SK-N-SH (cell line): ENCODE data around the gene PLK3. TPM values are rescaled to one million over a fixed set of nuclear protein-coding genes. Genes with fewer than 3 reads are reported as not detected.

Experiments used
- CTCF ChIP-seq: fragments of 200-600 bp; sonication (generic); IDR thresholded peaks from 2 replicates; pipeline ENCODE4 v1.6.1; 2017; ENCODE audit warnings: antibody characterized with exemption, mild to moderate bottlenecking, moderate library complexity
- ELF1 ChIP-seq: IDR thresholded peaks from 2 replicates; pipeline ENCODE4 v1.4.0; 2012
- EP300 ChIP-seq, 2 experiments: IDR thresholded peaks; 2 replicates each; pipeline versions ENCODE4 v1.4.0 to v1.6.1; 2012; ENCODE audit warnings: borderline replicate concordance in 1 of 2, low read depth in 1 of 2, low read length in 1 of 2
- EZH2phosphoT487 ChIP-seq: fragments of 200-600 bp; sonication (generic); IDR thresholded peaks from 2 replicates; pipeline ENCODE4 v1.6.1; 2017; ENCODE audit warnings: low read depth, mixed run types, mild to moderate bottlenecking, antibody characterized with exemption, moderate library complexity, borderline replicate concordance
- GABPA ChIP-seq: IDR thresholded peaks from 2 replicates; pipeline ENCODE4 v1.4.0; 2012; ENCODE audit warnings: low read depth, mild to moderate bottlenecking
- MAX ChIP-seq: IDR thresholded peaks from 2 replicates; pipeline ENCODE4 v1.4.0; 2012; ENCODE audit warnings: low read depth
- NFIC ChIP-seq: IDR thresholded peaks from 2 replicates; pipeline ENCODE4 v1.4.0; 2012; ENCODE audit warnings: borderline replicate concordance
- POLR2AphosphoS5 ChIP-seq: IDR thresholded peaks from 2 replicates; pipeline ENCODE4 v1.6.1; 2012; ENCODE audit warnings: low read depth, low read length
- RAD21 ChIP-seq: IDR thresholded peaks from 2 replicates; pipeline ENCODE4 v1.6.1; 2012; ENCODE audit warnings: mild to moderate bottlenecking, low read length
- RXRA ChIP-seq: IDR thresholded peaks from 2 replicates; pipeline ENCODE4 v1.4.0; 2012; ENCODE audit warnings: low read depth, mild to moderate bottlenecking, borderline replicate concordance
- SIN3A ChIP-seq: IDR thresholded peaks from 2 replicates; pipeline ENCODE4 v1.6.1; 2012; ENCODE audit warnings: low read depth, mild to moderate bottlenecking, low read length, moderate library complexity, borderline replicate concordance
- TCF12 ChIP-seq: IDR thresholded peaks from 2 replicates; pipeline ENCODE4 v1.4.0; 2012
- TEAD4 ChIP-seq: IDR thresholded peaks from 2 replicates; pipeline ENCODE4 v1.4.0; 2012; ENCODE audit warnings: mild to moderate bottlenecking, borderline replicate concordance; ENCODE audit not compliant: insufficient read depth
- USF2 ChIP-seq: fragments of 150-350 bp; IDR thresholded peaks from 2 replicates; pipeline ENCODE4 v1.6.1; 2017; ENCODE audit warnings: antibody characterized with exemption, low read length, low read depth, borderline replicate concordance
- polyA plus RNA-seq, 3 experiments: library from polyadenylated mRNA; depleted of rRNA; stranded (reverse); fragments of >200 nt; gene quantifications; 2 replicates each; pipeline ENCODE4 v1.2.3, GENCODE V29; 2012
- TF ChIP-seq, protein P1 (sequence below): IDR thresholded peaks from 2 replicates; pipeline ENCODE4 v1.6.1; 2012; ENCODE audit warnings: mild to moderate bottlenecking, low read depth, low read length, moderate library complexity
- TF ChIP-seq, protein P2 (sequence below): IDR thresholded peaks from 2 replicates; pipeline ENCODE4; 2012
- TF ChIP-seq, protein P3 (sequence below): IDR thresholded peaks from 2 replicates; pipeline ENCODE4 v1.4.0; 2012; ENCODE audit warnings: low read depth, borderline replicate concordance

Gene PLK3
- polyA plus RNA-seq, 1 of the 3 experiments (the other 2 are of a cell fraction), result 82.8 TPM

GRCh38 chr1:44819608-44820327 lies 19.6 kb downstream of the PLK3 start (continued):
- peak; percentile 79 for TF ChIP-seq TEAD4
- TF ChIP-seq RAD21, result no peak
- peak; percentile 56; the same call in 1 of the 2 replicates for TF ChIP-seq MAX
- 0 out of 2 replicates have a peak, but pooled peaks have one; percentile 29 for TF ChIP-seq RXRA
- TF ChIP-seq, protein P1, sequence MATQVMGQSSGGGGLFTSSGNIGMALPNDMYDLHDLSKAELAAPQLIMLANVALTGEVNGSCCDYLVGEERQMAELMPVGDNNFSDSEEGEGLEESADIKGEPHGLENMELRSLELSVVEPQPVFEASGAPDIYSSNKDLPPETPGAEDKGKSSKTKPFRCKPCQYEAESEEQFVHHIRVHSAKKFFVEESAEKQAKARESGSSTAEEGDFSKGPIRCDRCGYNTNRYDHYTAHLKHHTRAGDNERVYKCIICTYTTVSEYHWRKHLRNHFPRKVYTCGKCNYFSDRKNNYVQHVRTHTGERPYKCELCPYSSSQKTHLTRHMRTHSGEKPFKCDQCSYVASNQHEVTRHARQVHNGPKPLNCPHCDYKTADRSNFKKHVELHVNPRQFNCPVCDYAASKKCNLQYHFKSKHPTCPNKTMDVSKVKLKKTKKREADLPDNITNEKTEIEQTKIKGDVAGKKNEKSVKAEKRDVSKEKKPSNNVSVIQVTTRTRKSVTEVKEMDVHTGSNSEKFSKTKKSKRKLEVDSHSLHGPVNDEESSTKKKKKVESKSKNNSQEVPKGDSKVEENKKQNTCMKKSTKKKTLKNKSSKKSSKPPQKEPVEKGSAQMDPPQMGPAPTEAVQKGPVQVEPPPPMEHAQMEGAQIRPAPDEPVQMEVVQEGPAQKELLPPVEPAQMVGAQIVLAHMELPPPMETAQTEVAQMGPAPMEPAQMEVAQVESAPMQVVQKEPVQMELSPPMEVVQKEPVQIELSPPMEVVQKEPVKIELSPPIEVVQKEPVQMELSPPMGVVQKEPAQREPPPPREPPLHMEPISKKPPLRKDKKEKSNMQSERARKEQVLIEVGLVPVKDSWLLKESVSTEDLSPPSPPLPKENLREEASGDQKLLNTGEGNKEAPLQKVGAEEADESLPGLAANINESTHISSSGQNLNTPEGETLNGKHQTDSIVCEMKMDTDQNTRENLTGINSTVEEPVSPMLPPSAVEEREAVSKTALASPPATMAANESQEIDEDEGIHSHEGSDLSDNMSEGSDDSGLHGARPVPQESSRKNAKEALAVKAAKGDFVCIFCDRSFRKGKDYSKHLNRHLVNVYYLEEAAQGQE, result 0 out of 2 replicates have a peak, but pooled peaks have one; percentile 22
- TF ChIP-seq SIN3A, result peak; percentile 99
- TF ChIP-seq, protein P2, sequence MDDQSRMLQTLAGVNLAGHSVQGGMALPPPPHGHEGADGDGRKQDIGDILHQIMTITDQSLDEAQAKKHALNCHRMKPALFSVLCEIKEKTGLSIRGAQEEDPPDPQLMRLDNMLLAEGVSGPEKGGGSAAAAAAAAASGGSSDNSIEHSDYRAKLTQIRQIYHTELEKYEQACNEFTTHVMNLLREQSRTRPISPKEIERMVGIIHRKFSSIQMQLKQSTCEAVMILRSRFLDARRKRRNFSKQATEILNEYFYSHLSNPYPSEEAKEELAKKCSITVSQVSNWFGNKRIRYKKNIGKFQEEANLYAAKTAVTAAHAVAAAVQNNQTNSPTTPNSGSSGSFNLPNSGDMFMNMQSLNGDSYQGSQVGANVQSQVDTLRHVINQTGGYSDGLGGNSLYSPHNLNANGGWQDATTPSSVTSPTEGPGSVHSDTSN, result peak; percentile 62
- no peak for TF ChIP-seq CTCF
- 0 out of 2 replicates have a peak, but pooled peaks have one; percentile 35 for TF ChIP-seq GABPA
- TF ChIP-seq EZH2phosphoT487, result no peak
- TF ChIP-seq USF2, result no peak
- TF ChIP-seq, protein P3, sequence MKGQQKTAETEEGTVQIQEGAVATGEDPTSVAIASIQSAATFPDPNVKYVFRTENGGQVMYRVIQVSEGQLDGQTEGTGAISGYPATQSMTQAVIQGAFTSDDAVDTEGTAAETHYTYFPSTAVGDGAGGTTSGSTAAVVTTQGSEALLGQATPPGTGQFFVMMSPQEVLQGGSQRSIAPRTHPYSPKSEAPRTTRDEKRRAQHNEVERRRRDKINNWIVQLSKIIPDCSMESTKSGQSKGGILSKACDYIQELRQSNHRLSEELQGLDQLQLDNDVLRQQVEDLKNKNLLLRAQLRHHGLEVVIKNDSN, result no peak
- TF ChIP-seq NFIC, result peak; percentile 19; the same call in 1 of the 2 replicates
- peak in 1 of 2 experiments; percentile 60; a peak in 1 of 4 replicates for TF ChIP-seq EP300 (IDR thresholded peaks at IDR 0.05; ENCODE audit: borderline replicate concordance in 1 of 2, low read depth in 1 of 2, low read length in 1 of 2)
- TF ChIP-seq POLR2AphosphoS5, result peak; percentile 100
- peak; percentile 64; the same call in 1 of the 2 replicates for TF ChIP-seq ELF1
- peak; percentile 47 for TF ChIP-seq TCF12
